HL-60/S4 treated with phorbol 12-myristate 13-acetate at 8.2 ng/mL for 4 days and 3 days (cell line): ENCODE results near the gene OSBPL9.

ENCODE experiments used
- in situ Hi-C: fragments of 300-500 bp; cut with MboI; formaldehyde crosslinking; loops from 2 replicates; pipeline ENCODE4 v1.15.0; 2022; ENCODE audit warnings: low sequenced_read_pairs

OSBPL9 gene

GRCh38 chr1:51661081-51661518, 44.2 kb downstream of the OSBPL9 start:
- in situ Hi-C loops = no loop called here

- in situ Hi-C loops = no loop called here
Observed at GRCh38 chr1:51663105-51663504, 46.2 kb downstream of the OSBPL9 start.

GRCh38 chr1:51663721-51664120, 46.8 kb downstream of the OSBPL9 start:
- in situ Hi-C loops = no loop called here

- in situ Hi-C loops = no loop called here
Observed at GRCh38 chr1:51664421-51665240, 47.7 kb downstream of the OSBPL9 start.

- in situ Hi-C loops = no loop called here
Observed at GRCh38 chr1:51666478-51666877, 49.6 kb downstream of the OSBPL9 start.

- in situ Hi-C loops = no loop called here
Observed at GRCh38 chr1:51667561-51667960, 50.7 kb downstream of the OSBPL9 start.

- in situ Hi-C loops = no loop called here
Observed at GRCh38 chr1:51669272-51669671, 52.4 kb downstream of the OSBPL9 start.

- in situ Hi-C loops = no loop called here
Observed at GRCh38 chr1:51669816-51670215, 52.9 kb downstream of the OSBPL9 start.

GRCh38 chr1:51671527-51672325, 54.8 kb downstream of the OSBPL9 start:
- in situ Hi-C loops = no loop called here

GRCh38 chr1:51673279-51673678, 56.4 kb downstream of the OSBPL9 start:
- in situ Hi-C loops = no loop called here

- in situ Hi-C loops = no loop called here
Observed at GRCh38 chr1:51675177-51675780, 58.4 kb downstream of the OSBPL9 start.

GRCh38 chr1:51679435-51679834, 62.5 kb downstream of the OSBPL9 start:
- in situ Hi-C loops = no loop called here

GRCh38 chr1:51684776-51685175, 67.9 kb downstream of the OSBPL9 start:
- in situ Hi-C loops = no loop called here

GRCh38 chr1:51686450-51686849, 69.6 kb downstream of the OSBPL9 start:
- in situ Hi-C loops = no loop called here

- in situ Hi-C loops = no loop called here
Observed at GRCh38 chr1:51689075-51689440, 72.2 kb downstream of the OSBPL9 start.

GRCh38 chr1:51689643-51690042, 72.8 kb downstream of the OSBPL9 start:
- in situ Hi-C loops = no loop called here

- in situ Hi-C loops = no loop called here
Observed at GRCh38 chr1:51690285-51690961, 73.5 kb downstream of the OSBPL9 start.

- in situ Hi-C loops = no loop called here
Observed at GRCh38 chr1:51691920-51692319, 75.0 kb downstream of the OSBPL9 start.

GRCh38 chr1:51693419-51694155, 76.7 kb downstream of the OSBPL9 start:
- in situ Hi-C loops = no loop called here

GRCh38 chr1:51697166-51697565, 80.3 kb downstream of the OSBPL9 start:
- in situ Hi-C loops = no loop called here
